Keratinocyte (primary cell): ENCODE results near the gene ITIH6. TPM values are rescaled to one million over a fixed set of nuclear protein-coding genes. Genes with fewer than 3 reads are reported as not detected.
"Not testable (repeated sequence)": the region's sequence is repeated elsewhere in the genome, so short reads cannot be mapped to it uniquely, and the experiment has no call there.

Experiments
- DNase-seq: peaks from one replicate; pipeline ENCODE4 v3.0.0-alpha.2; 2011; ENCODE audit warnings: low read depth, missing footprints, low spot score
- FAIRE-seq: peaks from 2 replicates; lab custom pipeline; 2011; peaks lifted over from hg19 to GRCh38; lab: Jason Lieb, UNC
- H2AFZ ChIP-seq: 2 replicates; pipeline ENCODE4 v1.6.0; 2012; ENCODE audit warnings: low read length, control low read depth, inconsistent platforms; ENCODE audit not compliant: control insufficient read depth
- H3K27ac ChIP-seq: 2 replicates; pipeline ENCODE4 v1.5.1; 2011; ENCODE audit warnings: low read length; ENCODE audit not compliant: control insufficient read depth, insufficient read depth
- H3K27me3 ChIP-seq: 3 replicates; pipeline ENCODE4 v1.6.0; 2011; ENCODE audit warnings: low read length; ENCODE audit not compliant: control insufficient read depth, insufficient read depth; ENCODE audit errors: extremely low read depth
- H3K36me3 ChIP-seq, 2 experiments: 2 replicates in 1 of 2; 3 replicates in 1 of 2; pipeline ENCODE4 v1.5.1; 2011; ENCODE audit warnings: low read length in 2 of 2, mild to moderate bottlenecking in 1 of 2; ENCODE audit not compliant: control insufficient read depth in 2 of 2, insufficient read depth in 2 of 2; ENCODE audit errors: extremely low read depth in 1 of 2
- H3K4me1 ChIP-seq: 3 replicates; pipeline ENCODE4 v1.5.1; 2011; ENCODE audit warnings: low read length; ENCODE audit not compliant: control insufficient read depth, insufficient read depth; ENCODE audit errors: extremely low read depth
- H3K4me2 ChIP-seq: 3 replicates; pipeline ENCODE4 v1.6.0; 2011; ENCODE audit warnings: low read depth, low read length; ENCODE audit not compliant: control insufficient read depth, insufficient read depth; ENCODE audit errors: extremely low read depth
- H3K4me3 ChIP-seq, 3 experiments: fragments of 200-600 bp in 1 of 3; sonication (generic) in 1 of 3; 2 replicates in 2 of 3; 3 replicates in 1 of 3; pipeline ENCODE4 v1.5.1; 2011 to 2016; ENCODE audit warnings: low read length in 3 of 3, mild to moderate bottlenecking in 3 of 3, control low read depth in 2 of 3, inconsistent platforms in 1 of 3, low read depth in 1 of 3, mixed read lengths in 1 of 3, mixed run types in 1 of 3, moderate library complexity in 1 of 3; ENCODE audit not compliant: control insufficient read depth in 2 of 3, insufficient read depth in 2 of 3; ENCODE audit errors: extremely low read depth in 1 of 3
- H3K79me2 ChIP-seq: 2 replicates; pipeline ENCODE4 v1.6.0; 2012; ENCODE audit warnings: low read length; ENCODE audit not compliant: control insufficient read depth, insufficient read depth
- H3K9ac ChIP-seq: 3 replicates; pipeline ENCODE4 v1.6.0; 2011; ENCODE audit warnings: low read length; ENCODE audit not compliant: control insufficient read depth, insufficient read depth; ENCODE audit errors: extremely low read depth
- H3K9me1 ChIP-seq: 3 replicates; pipeline ENCODE4 v1.6.0; 2011; ENCODE audit warnings: low read length; ENCODE audit not compliant: control insufficient read depth, insufficient read depth; ENCODE audit errors: extremely low read depth
- H3K9me3 ChIP-seq: 2 replicates; pipeline ENCODE4 v1.5.1; 2012; ENCODE audit warnings: low read depth, low read length; ENCODE audit not compliant: control insufficient read depth
- H4K20me1 ChIP-seq: 3 replicates; pipeline ENCODE4 v1.6.0; 2011; ENCODE audit warnings: low read length; ENCODE audit not compliant: control insufficient read depth, insufficient read depth; ENCODE audit errors: extremely low read depth
- EZH2 ChIP-seq: IDR thresholded peaks from one replicate; pipeline ENCODE4 v1.6.1; 2012; ENCODE audit warnings: inconsistent platforms, mild to moderate bottlenecking, low read length, moderate library complexity
- dilution Hi-C: fragments of 300-500 bp; cut with MboI; formaldehyde crosslinking; loops from one replicate; pipeline ENCODE4 v1.7.0; 2020; ENCODE audit warnings: low sequenced_read_pairs; ENCODE audit not compliant: extremely low pct_ligation_motif_present
- polyA plus RNA-seq, 5 experiments: library from polyadenylated mRNA; depleted of rRNA in 3 of 5; stranded (reverse) in 3 of 5; stranded (forward) in 1 of 5; unstranded in 1 of 5; fragments of >200 nt; gene quantifications; 1 replicate in 1 of 5; 2 replicates in 3 of 5; 3 replicates in 1 of 5; pipeline versions ENCODE4 v1.2.1 to v1.2.3, GENCODE V29; 2011 to 2012; ENCODE audit warnings: missing spikeins in 2 of 5, low read depth in 1 of 5, low replicate concordance in 1 of 5
- TF ChIP-seq, protein P1 (sequence below), 3 experiments: IDR thresholded peaks in 1 of 3; conservative IDR thresholded peaks in 1 of 3; optimal IDR thresholded peaks in 1 of 3; 2 replicates in 2 of 3; 3 replicates in 1 of 3; pipeline versions ENCODE3 to v1.5.1; 2011; ENCODE audit warnings: low read length in 3 of 3, mild to moderate bottlenecking in 3 of 3, moderate library complexity in 2 of 3, control low read depth in 1 of 3, inconsistent platforms in 1 of 3; ENCODE audit not compliant: insufficient read depth in 2 of 3; ENCODE audit errors: extremely low read depth in 1 of 3

The ITIH6 gene
- polyA plus RNA-seq, 1 donor (not counting 4 experiments of a cell fraction or from before 2014, with no cell fraction given) = not detected

DNA sequence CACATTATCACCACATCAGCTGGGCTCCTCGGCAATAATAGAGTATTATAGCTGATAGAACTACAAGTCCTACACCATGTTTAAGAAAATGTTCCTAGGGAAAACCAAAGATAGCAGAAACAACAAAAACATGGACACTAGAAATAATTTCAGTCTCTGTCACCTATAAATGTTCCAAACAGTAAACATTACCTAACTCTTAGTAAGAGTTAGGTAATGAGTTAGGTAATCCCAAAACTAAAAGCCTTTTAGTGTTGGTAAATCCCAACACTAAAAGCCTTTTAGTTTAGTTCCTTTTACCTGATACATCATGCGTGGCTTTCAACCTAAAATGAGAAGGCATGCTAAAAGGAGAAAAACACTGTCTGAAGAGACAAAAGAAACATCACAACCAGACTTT is 45.0 kb upstream of the ITIH6 start:
- Histone ChIP-seq H3K27me3 (no peaks in the 10 kb centered on the region), H4K20me1 (no peaks in the 10 kb centered on the region), H3K9ac (no peak overlapping the region), H3K9me3 (no peaks in the 10 kb centered on the region), H3K79me2 (no peaks in the 10 kb centered on the region), H3K4me3 (no peak overlapping the region), H3K4me2 (no peak overlapping the region), H3K36me3 (no peaks in the 10 kb centered on the region), H3K27ac (no peak overlapping the region), H2AFZ (no peak overlapping the region), H3K9me1 (no peaks in the 10 kb centered on the region), H3K4me1 (no peaks in the 10 kb centered on the region)
- no peak for FAIRE-seq
- dilution Hi-C loops = no loop called here
- DNase-seq = no peak
- TF ChIP-seq, protein P1, sequence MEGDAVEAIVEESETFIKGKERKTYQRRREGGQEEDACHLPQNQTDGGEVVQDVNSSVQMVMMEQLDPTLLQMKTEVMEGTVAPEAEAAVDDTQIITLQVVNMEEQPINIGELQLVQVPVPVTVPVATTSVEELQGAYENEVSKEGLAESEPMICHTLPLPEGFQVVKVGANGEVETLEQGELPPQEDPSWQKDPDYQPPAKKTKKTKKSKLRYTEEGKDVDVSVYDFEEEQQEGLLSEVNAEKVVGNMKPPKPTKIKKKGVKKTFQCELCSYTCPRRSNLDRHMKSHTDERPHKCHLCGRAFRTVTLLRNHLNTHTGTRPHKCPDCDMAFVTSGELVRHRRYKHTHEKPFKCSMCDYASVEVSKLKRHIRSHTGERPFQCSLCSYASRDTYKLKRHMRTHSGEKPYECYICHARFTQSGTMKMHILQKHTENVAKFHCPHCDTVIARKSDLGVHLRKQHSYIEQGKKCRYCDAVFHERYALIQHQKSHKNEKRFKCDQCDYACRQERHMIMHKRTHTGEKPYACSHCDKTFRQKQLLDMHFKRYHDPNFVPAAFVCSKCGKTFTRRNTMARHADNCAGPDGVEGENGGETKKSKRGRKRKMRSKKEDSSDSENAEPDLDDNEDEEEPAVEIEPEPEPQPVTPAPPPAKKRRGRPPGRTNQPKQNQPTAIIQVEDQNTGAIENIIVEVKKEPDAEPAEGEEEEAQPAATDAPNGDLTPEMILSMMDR (optimal IDR thresholded peaks at IDR 0.05 in 1 of 3, IDR thresholded peaks at IDR 0.05 in 1 of 3, conservative IDR thresholded peaks at IDR 0.05 in 1 of 3; ENCODE audit: extremely low read depth in 1 of 3, insufficient read depth in 2 of 3, low read length in 3 of 3) = no peak
- no peak for TF ChIP-seq EZH2

DNA sequence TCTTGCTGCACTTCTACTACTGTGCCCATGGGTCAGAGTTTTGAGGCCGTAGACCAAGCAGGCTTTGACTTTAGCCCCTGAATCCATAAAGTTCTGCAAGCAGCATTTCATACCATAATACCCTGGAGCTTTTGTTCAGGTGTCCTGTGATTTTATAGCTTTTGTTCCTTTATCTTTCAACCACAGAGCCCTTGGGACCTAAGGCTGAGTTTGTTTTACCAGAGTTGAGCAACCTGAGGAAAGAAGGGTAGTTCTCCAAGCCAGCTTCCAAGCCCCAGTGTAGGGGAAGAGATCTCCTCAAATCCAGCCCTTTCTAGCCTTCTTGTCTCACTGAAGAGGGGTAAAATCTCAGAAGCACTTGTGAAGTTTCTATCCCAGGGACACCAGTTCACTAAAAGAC is 44.6 kb upstream of the ITIH6 start:
- dilution Hi-C loops = no loop called here
- Histone ChIP-seq H3K4me2 (no peak overlapping the region), H3K4me1 (no peaks in the 10 kb centered on the region), H4K20me1 (no peaks in the 10 kb centered on the region), H2AFZ (no peak overlapping the region), H3K79me2 (no peaks in the 10 kb centered on the region), H3K36me3 (no peaks in the 10 kb centered on the region), H3K4me3 (no peak overlapping the region), H3K27me3 (no peaks in the 10 kb centered on the region), H3K27ac (no peak overlapping the region), H3K9me3 (no peaks in the 10 kb centered on the region), H3K9me1 (no peaks in the 10 kb centered on the region), H3K9ac (no peak overlapping the region)
- FAIRE-seq (no peak), DNase-seq (no peak)
- TF ChIP-seq EZH2 = no peak
- TF ChIP-seq, protein P1 (optimal IDR thresholded peaks at IDR 0.05 in 1 of 3, IDR thresholded peaks at IDR 0.05 in 1 of 3, conservative IDR thresholded peaks at IDR 0.05 in 1 of 3; ENCODE audit: extremely low read depth in 1 of 3, insufficient read depth in 2 of 3, low read length in 3 of 3) = no peak

DNA sequence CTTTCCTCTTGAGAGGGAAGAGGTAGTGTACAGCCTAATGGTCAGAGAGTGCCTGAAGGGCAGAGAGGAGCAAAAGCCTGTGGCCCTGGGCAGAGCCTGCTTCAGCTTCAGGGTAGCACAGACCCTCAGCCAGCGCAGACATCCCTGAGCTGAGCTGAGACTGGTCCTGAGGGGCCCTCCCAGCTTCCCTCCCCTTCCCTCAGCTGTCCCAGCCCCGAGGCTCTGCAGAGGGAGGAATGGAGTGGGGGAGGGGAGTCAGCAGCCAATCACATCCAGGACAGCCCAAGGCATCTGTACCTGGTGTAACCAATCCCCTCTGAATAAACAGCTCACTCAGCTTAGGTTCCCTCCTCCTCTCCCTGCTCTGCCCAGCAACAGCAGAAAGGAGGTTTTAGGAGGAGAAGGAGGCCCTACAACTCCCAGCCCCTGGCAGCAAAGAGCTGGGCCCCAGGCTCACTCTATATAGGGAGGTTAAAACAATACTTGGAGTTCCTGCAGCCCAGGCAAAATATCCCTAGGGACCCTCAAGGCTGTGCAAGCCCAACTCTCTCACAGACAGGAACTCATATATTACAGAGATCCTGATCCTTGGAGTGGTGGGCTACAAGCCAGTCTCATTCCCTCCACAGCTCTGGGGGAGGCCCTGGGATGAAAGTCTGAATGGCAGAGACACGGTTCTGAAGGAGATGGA is 43.3 kb upstream of the ITIH6 start:
- H4K20me1 ChIP-seq, H3K9me3 ChIP-seq, H3K4me2 ChIP-seq, H3K4me1 ChIP-seq, H3K9me1 ChIP-seq, H3K36me3 ChIP-seq, H3K4me3 ChIP-seq, H3K27ac ChIP-seq, H3K9ac ChIP-seq, DNase-seq, dilution Hi-C loops, FAIRE-seq, H3K27me3 ChIP-seq, H2AFZ ChIP-seq, H3K79me2 ChIP-seq: not testable (repeated sequence)
